Mesenchymal stem cell (in vitro differentiated cells and primary cell): ENCODE results near the gene DOK5.

Source experiments
- DNase-seq: peaks from one replicate; pipeline ENCODE4 v3.0.0-alpha.2; 2013
- H2AFZ ChIP-seq: one replicate; pipeline ENCODE4 v1.6.1; 2013; ENCODE audit warnings: low read depth, mild to moderate bottlenecking, control low read depth, inconsistent platforms, low read length, moderate library complexity
- H2AK5ac ChIP-seq: 2 replicates; pipeline ENCODE4 v1.6.1; 2013; ENCODE audit warnings: low read length, moderate library complexity, mild to moderate bottlenecking, inconsistent platforms; ENCODE audit not compliant: severe bottlenecking
- H2BK120ac ChIP-seq: one replicate; pipeline ENCODE4 v1.6.1; 2013; ENCODE audit warnings: low read depth, mild to moderate bottlenecking, inconsistent platforms, low read length, moderate library complexity
- H2BK12ac ChIP-seq, 2 experiments: one replicate each; pipeline ENCODE4 v1.6.1; 2013; ENCODE audit warnings: inconsistent platforms in 2 of 2, low read length in 2 of 2, mild to moderate bottlenecking in 2 of 2, moderate library complexity in 2 of 2, control low read depth in 1 of 2
- H2BK15ac ChIP-seq: one replicate; pipeline ENCODE4 v1.6.1; 2013; ENCODE audit warnings: mild to moderate bottlenecking, low read depth, inconsistent platforms; ENCODE audit not compliant: poor library complexity, severe bottlenecking
- H2BK5ac ChIP-seq: 2 replicates; pipeline ENCODE4 v1.6.1; 2013; ENCODE audit warnings: low read depth, mild to moderate bottlenecking, low read length, control low read depth, inconsistent platforms; ENCODE audit not compliant: poor library complexity, severe bottlenecking
- H3K14ac ChIP-seq, 2 experiments: one replicate each; pipeline ENCODE4 v1.6.1; 2013; ENCODE audit warnings: inconsistent platforms in 2 of 2, low read length in 2 of 2, control low read depth in 1 of 2, mild to moderate bottlenecking in 1 of 2, moderate library complexity in 1 of 2
- H3K18ac ChIP-seq, 2 experiments: one replicate each; pipeline ENCODE4 v1.6.1; 2013; ENCODE audit warnings: inconsistent platforms in 2 of 2, low read length in 2 of 2, control low read depth in 1 of 2, low read depth in 1 of 2, mild to moderate bottlenecking in 1 of 2
- H3K23ac ChIP-seq, 2 experiments: one replicate each; pipeline ENCODE4 v1.6.1; 2013; ENCODE audit warnings: inconsistent platforms in 2 of 2, low read length in 2 of 2, mild to moderate bottlenecking in 2 of 2, moderate library complexity in 2 of 2, control low read depth in 1 of 2
- H3K27ac ChIP-seq: 2 replicates; pipeline ENCODE4 v1.5.1; 2013; ENCODE audit warnings: mild to moderate bottlenecking, moderate library complexity, low read length, control low read depth, inconsistent platforms; ENCODE audit not compliant: poor library complexity, severe bottlenecking
- H3K27me3 ChIP-seq, 2 experiments: 2 replicates each; pipeline versions ENCODE4 v1.6.1 to v1.7.0; 2013; ENCODE audit warnings: low read length in 2 of 2, mild to moderate bottlenecking in 2 of 2, moderate library complexity in 2 of 2, control low read depth in 1 of 2, inconsistent platforms in 1 of 2; ENCODE audit not compliant: control insufficient read depth in 1 of 2, insufficient read depth in 1 of 2
- H3K36me3 ChIP-seq, 2 experiments: 2 replicates each; pipeline versions ENCODE4 v1.6.1 to v1.7.0; 2013; ENCODE audit warnings: low read length in 2 of 2, control low read depth in 1 of 2, inconsistent platforms in 1 of 2, low read depth in 1 of 2, mild to moderate bottlenecking in 1 of 2; ENCODE audit not compliant: insufficient read depth in 2 of 2, control insufficient read depth in 1 of 2
- H3K4ac ChIP-seq, 2 experiments: one replicate each; pipeline ENCODE4 v1.6.1; 2013; ENCODE audit warnings: inconsistent platforms in 2 of 2, low read length in 2 of 2, mild to moderate bottlenecking in 2 of 2, moderate library complexity in 2 of 2, control low read depth in 1 of 2, low read depth in 1 of 2
- H3K4me1 ChIP-seq: 2 replicates; pipeline ENCODE4 v1.6.1; 2013; ENCODE audit warnings: low read depth, low read length, control low read depth; ENCODE audit not compliant: control insufficient read depth, insufficient read depth
- H3K4me2 ChIP-seq: 2 replicates; pipeline ENCODE4 v1.6.1; 2013; ENCODE audit warnings: low read length, mild to moderate bottlenecking, inconsistent platforms; ENCODE audit not compliant: poor library complexity, severe bottlenecking
- H3K4me3 ChIP-seq, 2 experiments: 2 replicates each; pipeline versions ENCODE4 v1.5.1 to v1.7.0; 2013; ENCODE audit warnings: low read length in 2 of 2, mild to moderate bottlenecking in 2 of 2, control low read depth in 1 of 2, low read depth in 1 of 2; ENCODE audit not compliant: insufficient read depth in 1 of 2
- H3K79me1 ChIP-seq: replicated peaks from 2 replicates; pipeline ENCODE4 v1.6.1; 2013; ENCODE audit warnings: mild to moderate bottlenecking, control low read depth, low read length, inconsistent platforms; ENCODE audit not compliant: poor library complexity, severe bottlenecking
- H3K9ac ChIP-seq: 2 replicates; pipeline ENCODE4 v1.7.0; 2013; ENCODE audit warnings: mild to moderate bottlenecking, low read length, moderate library complexity
- H3K9me3 ChIP-seq: 2 replicates; pipeline ENCODE4 v1.7.0; 2013; ENCODE audit warnings: mild to moderate bottlenecking, low read length; ENCODE audit not compliant: control insufficient read depth
- H4K8ac ChIP-seq: one replicate; pipeline ENCODE4 v1.6.1; 2013; ENCODE audit warnings: inconsistent platforms, mild to moderate bottlenecking, low read length, moderate library complexity
- H4K91ac ChIP-seq: one replicate; pipeline ENCODE4 v1.6.1; 2013; ENCODE audit warnings: mild to moderate bottlenecking, low read length, inconsistent platforms
- WGBS: methylation state at CpG from one replicate; pipeline ENCODE4 v1.1.7; 2013; ENCODE audit warnings: mixed read lengths; 5-methylcytosine and 5-hydroxymethylcytosine counted together

DOK5 gene

DNA sequence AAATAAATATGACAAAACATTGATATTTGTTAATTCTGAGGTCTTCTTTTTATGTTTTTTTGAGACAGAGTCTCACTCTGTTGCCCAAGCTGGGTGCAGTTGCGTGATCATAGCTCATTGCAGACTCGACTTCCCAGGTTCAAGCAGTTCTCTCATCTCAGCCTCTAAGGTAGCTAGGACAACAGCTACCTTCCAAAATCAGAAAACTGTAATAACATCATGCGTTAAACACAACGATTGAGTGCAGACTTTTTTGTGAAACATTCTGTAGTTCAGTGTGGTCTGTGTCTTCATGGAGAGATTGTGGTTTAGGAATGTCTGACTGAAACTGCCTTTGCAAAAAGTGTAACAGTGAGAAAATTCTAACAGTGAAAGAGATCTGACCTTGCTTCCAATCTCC is 16.1 kb upstream of the DOK5 start:
- peaks cover 7% of the 10 kb centered on the region for H3K9me3 ChIP-seq
- H3K18ac ChIP-seq = no peak overlapping the region
- H2BK12ac ChIP-seq = no peak overlapping the region
- no peaks in the 10 kb centered on the region for H3K27me3 ChIP-seq
- H3K79me1 ChIP-seq = no peaks in the 10 kb centered on the region
- no peak overlapping the region for H4K91ac ChIP-seq
- no peak overlapping the region for H3K23ac ChIP-seq
- no peak overlapping the region for H3K4ac ChIP-seq
- H3K9ac ChIP-seq = no peak overlapping the region
- no peaks in the 10 kb centered on the region for H3K36me3 ChIP-seq
- H3K27ac ChIP-seq = no peak overlapping the region
- no peak overlapping the region for H2AK5ac ChIP-seq
- no peak overlapping the region for H2BK120ac ChIP-seq
- DNase-seq = no peak
- no peak overlapping the region for H3K4me3 ChIP-seq
- H3K14ac ChIP-seq = no peak overlapping the region
- no peak overlapping the region for H2BK15ac ChIP-seq
- H2BK5ac ChIP-seq = no peak overlapping the region
- no peak overlapping the region for H4K8ac ChIP-seq
- no peak overlapping the region for H2AFZ ChIP-seq
- 78% methylated on average over 4 of the region's 4 CpGs for WGBS
- H3K4me2 ChIP-seq = no peak overlapping the region
- H3K4me1 ChIP-seq = no peaks in the 10 kb centered on the region

DNA sequence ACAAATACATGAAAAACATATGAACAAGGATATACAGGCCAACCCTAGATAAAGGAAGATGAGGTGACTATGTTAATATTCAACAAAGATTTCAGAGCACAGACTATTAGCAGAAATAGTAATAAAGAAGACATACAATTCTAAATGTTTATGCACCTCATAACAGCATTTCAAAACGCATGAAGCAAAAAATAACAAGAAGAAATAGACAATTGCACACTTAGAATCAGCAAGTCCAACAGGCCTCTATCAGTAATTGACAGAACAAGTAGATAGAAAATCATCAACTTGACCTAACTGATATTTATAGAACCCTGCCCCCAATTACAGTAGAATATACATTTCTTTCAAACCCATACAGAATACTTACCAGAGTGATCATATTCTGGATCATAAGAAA is 11.4 kb upstream of the DOK5 start:
- H3K18ac ChIP-seq = no peak overlapping the region
- H2BK5ac ChIP-seq = no peak overlapping the region
- H2AFZ ChIP-seq = no peak overlapping the region
- H3K9ac ChIP-seq = no peak overlapping the region
- H3K79me1 ChIP-seq = no peaks in the 10 kb centered on the region
- H2AK5ac ChIP-seq = no peak overlapping the region
- no peak overlapping the region for H3K23ac ChIP-seq
- no peak overlapping the region for H2BK120ac ChIP-seq
- H3K9me3 ChIP-seq = peaks cover 7% of the 10 kb centered on the region
- no peaks in the 10 kb centered on the region for H3K36me3 ChIP-seq
- DNase-seq = no peak
- no peak overlapping the region for H4K91ac ChIP-seq
- H3K4me3 ChIP-seq = no peak overlapping the region
- H3K27me3 ChIP-seq = no peaks in the 10 kb centered on the region
- no peak overlapping the region for H3K4ac ChIP-seq
- H4K8ac ChIP-seq = no peak overlapping the region
- no peak overlapping the region for H2BK15ac ChIP-seq
- no peak overlapping the region for H3K4me2 ChIP-seq
- H2BK12ac ChIP-seq = no peak overlapping the region
- no peak overlapping the region for H3K14ac ChIP-seq
- no peaks in the 10 kb centered on the region for H3K4me1 ChIP-seq
- WGBS = 44% methylated on average over 1 of the region's 1 CpG
- no peak overlapping the region for H3K27ac ChIP-seq

DNA sequence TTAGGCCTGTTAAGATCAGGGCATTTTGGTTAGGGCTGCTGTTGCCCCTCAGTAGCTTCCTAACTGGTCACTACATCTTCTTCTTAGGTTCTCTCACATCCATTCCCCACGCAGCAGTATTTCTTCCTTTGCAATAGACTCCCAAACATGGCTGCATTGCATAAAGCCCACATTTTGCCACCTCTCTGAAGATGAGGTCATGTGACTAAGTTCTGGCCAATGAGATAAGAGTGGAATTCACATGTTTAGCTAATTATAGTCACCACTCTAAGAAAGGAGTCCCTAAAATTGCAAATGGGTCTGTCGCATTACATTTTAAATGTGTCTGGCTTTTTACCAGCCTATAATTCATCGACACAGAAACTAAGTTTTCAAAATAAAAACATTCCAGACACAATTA is 9.3 kb upstream of the DOK5 start:
- no peak overlapping the region for H3K23ac ChIP-seq
- no peak overlapping the region for H3K27ac ChIP-seq
- H3K27me3 ChIP-seq = no peaks in the 10 kb centered on the region
- no peak overlapping the region for H3K18ac ChIP-seq
- 100% methylated on average over 1 of the region's 3 CpGs for WGBS
- H3K79me1 ChIP-seq = no peaks in the 10 kb centered on the region
- no peak for DNase-seq
- no peak overlapping the region for H3K4me2 ChIP-seq
- H2BK5ac ChIP-seq = no peak overlapping the region
- H4K91ac ChIP-seq = no peak overlapping the region
- no peak overlapping the region for H3K4ac ChIP-seq
- H2AK5ac ChIP-seq = no peak overlapping the region
- no peak overlapping the region for H4K8ac ChIP-seq
- no peak overlapping the region for H3K4me3 ChIP-seq
- H3K14ac ChIP-seq = no peak overlapping the region
- H3K4me1 ChIP-seq = no peaks in the 10 kb centered on the region
- no peak overlapping the region for H2BK12ac ChIP-seq
- no peaks in the 10 kb centered on the region for H3K36me3 ChIP-seq
- H3K9ac ChIP-seq = no peak overlapping the region
- no peak overlapping the region for H2BK120ac ChIP-seq
- no peak overlapping the region for H2BK15ac ChIP-seq
- H3K9me3 ChIP-seq = peaks cover 7% of the 10 kb centered on the region
- no peak overlapping the region for H2AFZ ChIP-seq

GRCh38 chr20:54467622-54468021 is 7.8 kb upstream of the DOK5 start:
- Histone ChIP-seq H3K36me3 (no peaks in the 10 kb centered on the region), H4K8ac (no peak overlapping the region), H3K9me3 (peaks cover 4% of the 10 kb centered on the region), H3K27ac (no peak overlapping the region), H2BK120ac (no peak overlapping the region), H4K91ac (no peak overlapping the region), H3K4ac (no peak overlapping the region), H2BK12ac (no peak overlapping the region), H3K79me1 (no peaks in the 10 kb centered on the region), H2BK15ac (no peak overlapping the region), H3K27me3 (no peaks in the 10 kb centered on the region), H3K4me3 (no peak overlapping the region), H2AK5ac (no peak overlapping the region), H2AFZ (no peak overlapping the region), H3K18ac (no peak overlapping the region), H3K4me1 (no peaks in the 10 kb centered on the region), H3K14ac (no peak overlapping the region), H3K23ac (no peak overlapping the region), H3K9ac (no peak overlapping the region), H3K4me2 (no peak overlapping the region), H2BK5ac (no peak overlapping the region)
- no peak for DNase-seq
- WGBS = 64% methylated on average over 2 of the region's 2 CpGs
